Smooth muscle cell (in vitro differentiated cells): ENCODE measurements around the gene FAHD2A. TPM values are rescaled to one million over a fixed set of nuclear protein-coding genes. Genes with fewer than 3 reads are reported as not detected.

Source experiments
- DNase-seq: peaks from one replicate; lab custom pipeline; 2025; ENCODE audit not compliant: unreplicated experiment; lab: John Stamatoyannopoulos, UW
- H2AFZ ChIP-seq: fragments of 200-600 bp; sonication (generic); 2 replicates; pipeline ENCODE4 v1.6.0; 2016; ENCODE audit warnings: antibody characterized with exemption, low read depth, mild to moderate bottlenecking
- H3F3A ChIP-seq: fragments of 200-600 bp; sonication (generic); 2 replicates; pipeline ENCODE4 v1.6.0; 2017; ENCODE audit warnings: antibody characterized with exemption, low read depth
- H3K27ac ChIP-seq: fragments of 200-600 bp; sonication (generic); 2 replicates; pipeline ENCODE4 v1.5.1; 2016; ENCODE audit warnings: low read depth, mild to moderate bottlenecking
- H3K27me3 ChIP-seq: fragments of 200-600 bp; sonication (generic); 2 replicates; pipeline ENCODE4 v1.6.1; 2016; ENCODE audit warnings: low read depth, mild to moderate bottlenecking
- H3K36me3 ChIP-seq: fragments of 200-600 bp; sonication (generic); 2 replicates; pipeline ENCODE4 v1.5.1; 2016; ENCODE audit warnings: low read depth
- H3K4me1 ChIP-seq: fragments of 200-600 bp; sonication (generic); 2 replicates; pipeline ENCODE4 v1.5.1; 2016; ENCODE audit warnings: low read depth
- H3K4me2 ChIP-seq: fragments of 200-600 bp; sonication (generic); 2 replicates; pipeline ENCODE4 v1.6.0; 2016; ENCODE audit warnings: mild to moderate bottlenecking
- H3K4me3 ChIP-seq: fragments of 200-600 bp; sonication (generic); 2 replicates; pipeline ENCODE4 v1.5.1; 2016; ENCODE audit warnings: mild to moderate bottlenecking
- H3K79me2 ChIP-seq: fragments of 200-600 bp; sonication (generic); 2 replicates; pipeline ENCODE4 v1.6.0; 2016; ENCODE audit warnings: low read depth, mild to moderate bottlenecking
- H3K9ac ChIP-seq: fragments of 200-600 bp; sonication (generic); 2 replicates; pipeline ENCODE4 v1.6.0; 2016; ENCODE audit warnings: low read depth
- H3K9me3 ChIP-seq: fragments of 200-600 bp; sonication (generic); replicated peaks from 2 replicates; pipeline ENCODE4 v1.5.1; 2016; ENCODE audit warnings: low read depth
- H4K20me1 ChIP-seq: fragments of 200-600 bp; sonication (generic); 2 replicates; pipeline ENCODE4 v1.6.0; 2016; ENCODE audit warnings: low read depth
- CTCF ChIP-seq: fragments of 200-600 bp; sonication (generic); IDR thresholded peaks from 2 replicates; pipeline ENCODE4 v1.5.1; 2017; ENCODE audit warnings: borderline replicate concordance, mild to moderate bottlenecking, antibody characterized with exemption; ENCODE audit not compliant: insufficient read depth, poor library complexity, severe bottlenecking
- WGBS: methylation state at CpG from one replicate; pipeline ENCODE4 v1.1.7; 2016; ENCODE audit warnings: low lambda C conversion rate; 5-methylcytosine and 5-hydroxymethylcytosine counted together
- polyA plus RNA-seq: library from polyadenylated mRNA; unstranded; fragments of >200 nt; fragmentation: Nextera tagmentation; extraction: Ambion mirVana; gene quantifications from 2 replicates; pipeline ENCODE4 v1.2.1, GENCODE V29; 2016
- total RNA-seq: library from RNA; depleted of rRNA; stranded (reverse); fragments of >200 nt; gene quantifications from 2 replicates; pipeline ENCODE4 v1.2.3, GENCODE V29; 2014

The FAHD2A gene
- total and polyA plus RNA-seq, 2 experiments from 2014 or later = 32.2 to 44.6 TPM

GRCh38 chr2:95392320-95392719, 10.2 kb upstream of the FAHD2A start:
- H3K27me3 ChIP-seq = no peaks in the 10 kb centered on the region
- no peak for DNase-seq
- WGBS = 87% methylated on average over 6 of the region's 6 CpGs

GRCh38 chr2:95392730-95393455, 9.6 kb upstream of the FAHD2A start:
- no peak for TF ChIP-seq CTCF
- Histone ChIP-seq H3F3A (no peaks in the 10 kb centered on the region), H4K20me1 (no peaks in the 10 kb centered on the region), H3K27ac (no peak overlapping the region), H3K4me2 (no peak overlapping the region), H3K79me2 (no peaks in the 10 kb centered on the region), H3K4me3 (no peak overlapping the region), H3K36me3 (no peaks in the 10 kb centered on the region), H3K27me3 (no peaks in the 10 kb centered on the region), H3K4me1 (no peaks in the 10 kb centered on the region), H2AFZ (no peak overlapping the region), H3K9me3 (no peaks in the 10 kb centered on the region), H3K9ac (no peak overlapping the region)
- DNase-seq = no peak
- 78% methylated on average over 8 of the region's 8 CpGs for WGBS

More at GRCh38 chr2:95392320-95392719, 10.2 kb upstream of the FAHD2A start:
- H4K20me1 ChIP-seq = no peaks in the 10 kb centered on the region
- no peaks in the 10 kb centered on the region for H3F3A ChIP-seq
- H3K79me2 ChIP-seq = no peaks in the 10 kb centered on the region
- no peaks in the 10 kb centered on the region for H3K9me3 ChIP-seq
- H3K4me1 ChIP-seq = no peaks in the 10 kb centered on the region
- no peaks in the 10 kb centered on the region for H3K36me3 ChIP-seq
- H3K4me2 ChIP-seq = no peak overlapping the region
- H2AFZ ChIP-seq = no peak overlapping the region
- no peak for TF ChIP-seq CTCF
- no peak overlapping the region for H3K9ac ChIP-seq
- H3K4me3 ChIP-seq = no peak overlapping the region
- no peak overlapping the region for H3K27ac ChIP-seq

- Histone ChIP-seq H3K9me3 (no peaks in the 10 kb centered on the region), H3K79me2 (no peaks in the 10 kb centered on the region), H3K4me1 (no peaks in the 10 kb centered on the region), H3K27ac (no peak overlapping the region), H3K9ac (no peak overlapping the region), H4K20me1 (no peaks in the 10 kb centered on the region), H3K36me3 (no peaks in the 10 kb centered on the region), H3K27me3 (no peaks in the 10 kb centered on the region), H3F3A (no peaks in the 10 kb centered on the region), H2AFZ (no peak overlapping the region), H3K4me2 (no peak overlapping the region), H3K4me3 (no peak overlapping the region)
- WGBS = 85% methylated on average over 6 of the region's 6 CpGs
- DNase-seq = no peak
- no peak for TF ChIP-seq CTCF
Observed at GRCh38 chr2:95393901-95394300, 8.6 kb upstream of the FAHD2A start.

GRCh38 chr2:95399061-95399460, 3.4 kb upstream of the FAHD2A start:
- Histone ChIP-seq H3K79me2 (peaks cover 14% of the 10 kb centered on the region), H3K27ac (no peak overlapping the region), H3K4me1 (peaks cover 5% of the 10 kb centered on the region), H3K4me3 (no peak overlapping the region), H4K20me1 (no peaks in the 10 kb centered on the region), H2AFZ (no peak overlapping the region), H3K9ac (no peak overlapping the region), H3K27me3 (no peaks in the 10 kb centered on the region), H3K9me3 (no peaks in the 10 kb centered on the region), H3K4me2 (no peak overlapping the region), H3F3A (no peaks in the 10 kb centered on the region), H3K36me3 (no peaks in the 10 kb centered on the region)
- DNase-seq = no peak
- no peak for TF ChIP-seq CTCF
- WGBS = 88% methylated on average over 7 of the region's 7 CpGs
